K562 treated with DMSO at 1 percent for 12 hours (cell line): Measurements from ENCODE around the gene SDR42E2. TPM values are rescaled to one million over a fixed set of nuclear protein-coding genes. Genes with fewer than 3 reads are reported as not detected.

Experiments
- total RNA-seq: library from RNA; unstranded; fragments of 300-600 nt; gene quantifications from 2 replicates; pipeline ENCODE4 v1.2.3, GENCODE V29; 2022; ENCODE audit not compliant: insufficient read depth

Gene SDR42E2
- not detected in 2 replicates for total RNA-seq

DNA sequence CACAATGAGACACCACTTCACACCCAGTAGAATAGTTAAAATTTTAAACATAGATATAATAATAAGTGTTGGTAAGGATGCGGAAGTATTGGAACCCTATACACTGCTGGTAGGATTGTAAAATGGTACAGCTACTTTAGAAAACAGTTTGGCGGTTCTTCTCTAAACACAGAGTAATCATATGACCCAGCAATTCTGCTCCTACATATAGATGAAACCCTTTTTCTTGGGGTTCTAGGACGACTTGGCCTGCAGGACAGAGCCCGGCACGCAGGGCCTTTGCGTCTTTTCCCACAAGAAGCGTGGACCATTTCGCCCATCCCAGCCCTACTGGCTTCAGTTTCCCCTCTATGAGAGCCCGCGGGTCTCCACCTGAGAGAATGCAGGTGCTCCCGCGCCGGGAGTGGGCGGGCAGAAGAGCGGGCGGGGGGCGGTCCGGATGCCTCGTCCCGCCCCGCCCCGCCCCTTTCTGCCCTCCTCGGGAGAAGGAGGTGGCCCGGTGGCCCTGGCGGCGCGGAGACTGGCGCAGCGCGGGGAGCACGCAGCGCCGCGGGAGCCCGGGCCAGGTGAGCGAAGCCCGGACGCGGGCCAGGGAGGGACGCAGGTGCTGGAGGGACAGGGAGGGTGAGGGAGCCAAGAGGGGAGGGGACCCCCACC, at the start of gene SDR42E2:
Gene SDR42E2 (plus strand): TSS at position 508 of the 657 bp plus-strand sequence. CDS start 3,077 bp downstream, outside the sequence.

DNA sequence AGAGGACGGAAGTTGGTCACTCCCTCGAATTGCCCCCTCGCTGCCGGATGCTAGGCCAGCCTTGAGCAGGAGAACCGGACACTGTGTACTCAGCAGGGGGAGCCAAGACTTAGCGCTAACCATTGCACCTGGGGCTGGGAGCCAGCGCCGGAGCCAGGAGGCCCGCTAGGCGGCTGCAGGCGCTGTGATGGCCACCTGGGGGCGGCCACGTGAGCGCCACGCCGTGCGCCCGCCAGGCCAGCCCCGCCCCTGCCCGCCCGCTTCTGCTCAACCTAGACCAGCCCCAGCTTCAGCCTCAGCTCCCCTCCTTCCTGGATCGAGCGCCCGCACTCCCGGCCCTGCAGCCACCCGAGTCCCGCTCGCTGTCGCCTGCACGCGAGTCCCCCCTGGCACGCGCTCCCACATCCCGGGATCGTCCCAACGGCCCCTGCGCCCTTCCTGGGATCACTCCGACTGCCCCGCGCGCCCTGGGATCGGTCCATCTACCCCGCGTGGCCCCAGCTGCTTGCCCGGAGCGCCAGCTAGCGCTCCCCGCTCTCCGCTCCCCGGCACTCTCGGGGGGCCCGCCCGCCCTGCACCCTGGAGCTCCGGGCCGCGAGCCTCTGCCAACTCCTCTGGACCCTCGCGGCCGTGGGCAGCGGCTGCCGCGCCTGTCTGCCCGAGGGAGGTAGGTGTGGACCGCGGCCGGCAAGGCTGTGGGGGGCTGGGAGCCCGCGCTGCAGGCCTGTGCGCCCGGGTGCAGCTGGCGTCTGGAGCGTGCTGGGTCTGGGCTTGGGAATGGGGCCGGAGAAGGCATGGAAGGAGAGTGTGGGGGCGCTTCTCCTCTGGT, 43.9 kb downstream of the SDR42E2 start, which contains the start of gene EEF2K:
Gene EEF2K (plus strand): TSS at position 266 of the 829 bp plus-strand sequence. CDS start 19,452 bp downstream, outside the sequence.

Other genes with a start within 250 kb of the SDR42E2 start
- 124 and 239 TPM in 2 replicates for gene UQCRC2, start 209.1 kb upstream of the SDR42E2 start, total RNA-seq
- gene PDZD9, start 161.4 kb upstream of the SDR42E2 start, total RNA-seq: not detected in 2 replicates
- gene MOSMO, start 154.4 kb upstream of the SDR42E2 start, total RNA-seq: 6.0 and 9.3 TPM in 2 replicates
- not detected in 2 replicates for gene VWA3A, start 70.0 kb upstream of the SDR42E2 start, total RNA-seq
- 7.8 and 25.5 TPM in 2 replicates for gene EEF2K, start 43.8 kb downstream of the SDR42E2 start, total RNA-seq
- 33.9 and 39.3 TPM in 2 replicates for gene POLR3E, start 134.9 kb downstream of the SDR42E2 start, total RNA-seq
- gene CDR2, start 212.1 kb downstream of the SDR42E2 start, total RNA-seq: 14.0 and 20.6 TPM in 2 replicates